ENCODE measurements around the gene BBS5.
A peak's percentile ranks its signal among the peaks of the same experiment; 100 is the strongest.
"Not testable (repeated sequence)": the region's sequence is repeated elsewhere in the genome, so short reads cannot be mapped to it uniquely, and the experiment has no call there.

The BBS5 gene

GRCh38 chr2:169528271-169528701 is 49.0 kb downstream of the BBS5 start:
- Histone ChIP-seq H3K9me2 (replicated peaks; ENCODE audit: insufficient read depth, low read length) (no peaks in the 10 kb centered on the region), H3K4me2 (ENCODE audit: low read depth, low read length, poor library complexity, severe bottlenecking) (no peak overlapping the region), H2AFZ (ENCODE audit: low read depth, low read length, severe bottlenecking) (no peak overlapping the region), H3F3A (ENCODE audit: insufficient read depth) (no peaks in the 10 kb centered on the region), H3K4me3 (ENCODE audit: insufficient read depth, low read length, poor library complexity, severe bottlenecking) (no peak overlapping the region), H3K9ac (ENCODE audit: low read length) (no peak overlapping the region), H3K79me2 (ENCODE audit: insufficient read depth, low read length) (no peaks in the 10 kb centered on the region), H3K9me3 (ENCODE audit: insufficient read depth, low read length) (no peaks in the 10 kb centered on the region), H3K36me3 (ENCODE audit: low read length) (peaks cover 6% of the 10 kb centered on the region; the same call in 1 of the 2 replicates), H3K27ac (ENCODE audit: low read depth, low read length) (no peak overlapping the region), H3K27me3 (ENCODE audit: low read length) (no peaks in the 10 kb centered on the region), H4K20me1 (ENCODE audit: low read depth, low read length) (no peaks in the 10 kb centered on the region)
- TF ChIP-seq, protein P1, sequence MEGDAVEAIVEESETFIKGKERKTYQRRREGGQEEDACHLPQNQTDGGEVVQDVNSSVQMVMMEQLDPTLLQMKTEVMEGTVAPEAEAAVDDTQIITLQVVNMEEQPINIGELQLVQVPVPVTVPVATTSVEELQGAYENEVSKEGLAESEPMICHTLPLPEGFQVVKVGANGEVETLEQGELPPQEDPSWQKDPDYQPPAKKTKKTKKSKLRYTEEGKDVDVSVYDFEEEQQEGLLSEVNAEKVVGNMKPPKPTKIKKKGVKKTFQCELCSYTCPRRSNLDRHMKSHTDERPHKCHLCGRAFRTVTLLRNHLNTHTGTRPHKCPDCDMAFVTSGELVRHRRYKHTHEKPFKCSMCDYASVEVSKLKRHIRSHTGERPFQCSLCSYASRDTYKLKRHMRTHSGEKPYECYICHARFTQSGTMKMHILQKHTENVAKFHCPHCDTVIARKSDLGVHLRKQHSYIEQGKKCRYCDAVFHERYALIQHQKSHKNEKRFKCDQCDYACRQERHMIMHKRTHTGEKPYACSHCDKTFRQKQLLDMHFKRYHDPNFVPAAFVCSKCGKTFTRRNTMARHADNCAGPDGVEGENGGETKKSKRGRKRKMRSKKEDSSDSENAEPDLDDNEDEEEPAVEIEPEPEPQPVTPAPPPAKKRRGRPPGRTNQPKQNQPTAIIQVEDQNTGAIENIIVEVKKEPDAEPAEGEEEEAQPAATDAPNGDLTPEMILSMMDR (IDR thresholded peaks at IDR 0.05; ENCODE audit: insufficient read depth, low read length, poor library complexity, severe bottlenecking), result peak; percentile 75
- no peak for TF ChIP-seq EZH2phosphoT487 (conservative IDR thresholded peaks at IDR 0.05; ENCODE audit: low read length)

DNA sequence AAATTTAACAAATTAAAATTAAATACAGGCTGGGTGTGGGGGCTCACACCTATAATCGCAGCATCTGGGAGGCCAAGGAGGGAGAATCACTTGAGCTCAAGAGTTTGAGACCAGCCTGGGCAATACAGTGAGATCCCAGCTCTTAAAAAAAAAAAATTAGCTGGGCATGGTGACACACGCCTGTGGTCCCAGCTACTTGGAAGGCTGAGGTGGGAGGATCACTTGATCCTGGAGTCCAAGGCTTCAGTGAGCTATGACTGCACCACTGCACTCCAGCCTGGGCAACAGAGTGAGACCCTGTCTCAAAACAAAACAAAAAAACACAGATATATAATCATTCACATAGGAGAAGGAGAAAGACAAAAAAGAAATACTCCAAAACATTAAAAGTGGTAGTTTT is 60.2 kb downstream of the BBS5 start:
- H3K36me3 ChIP-seq (ENCODE audit: low read length), result peaks cover 16% of the 10 kb centered on the region; the same call in 1 of the 2 replicates
- not testable (repeated sequence) for H3K4me2 ChIP-seq (ENCODE audit: low read depth, low read length, poor library complexity, severe bottlenecking)

GRCh38 chr2:169540146-169540545 is 60.9 kb downstream of the BBS5 start:
- Histone ChIP-seq H3K36me3 (ENCODE audit: low read length) (peaks cover 16% of the 10 kb centered on the region; the same call in 1 of the 2 replicates), H3K27me3 (ENCODE audit: low read length) (no peaks in the 10 kb centered on the region), H3K27ac (ENCODE audit: low read depth, low read length) (no peak overlapping the region), H3K9me2 (replicated peaks; ENCODE audit: insufficient read depth, low read length) (no peaks in the 10 kb centered on the region), H3K9me3 (ENCODE audit: insufficient read depth, low read length) (no peaks in the 10 kb centered on the region), H3K9ac (ENCODE audit: low read length) (no peak overlapping the region), H3K4me2 (ENCODE audit: low read depth, low read length, poor library complexity, severe bottlenecking) (no peak overlapping the region), H2AFZ (ENCODE audit: low read depth, low read length, severe bottlenecking) (no peak overlapping the region), H4K20me1 (ENCODE audit: low read depth, low read length) (no peaks in the 10 kb centered on the region), H3K4me3 (ENCODE audit: insufficient read depth, low read length, poor library complexity, severe bottlenecking) (no peak overlapping the region), H3K79me2 (ENCODE audit: insufficient read depth, low read length) (no peaks in the 10 kb centered on the region), H3F3A (ENCODE audit: insufficient read depth) (no peaks in the 10 kb centered on the region; the same call in 1 of the 2 replicates)
- TF ChIP-seq, protein P1 (IDR thresholded peaks at IDR 0.05; ENCODE audit: insufficient read depth, low read length, poor library complexity, severe bottlenecking), result no peak
- no peak for TF ChIP-seq EZH2phosphoT487 (conservative IDR thresholded peaks at IDR 0.05; ENCODE audit: low read length)

More for the DNA sequence above, 60.2 kb downstream of the BBS5 start:
- H3K79me2 ChIP-seq (ENCODE audit: insufficient read depth, low read length); H2AFZ ChIP-seq (ENCODE audit: low read depth, low read length, severe bottlenecking); H3K4me3 ChIP-seq (ENCODE audit: insufficient read depth, low read length, poor library complexity, severe bottlenecking); H4K20me1 ChIP-seq (ENCODE audit: low read depth, low read length); H3K9ac ChIP-seq (ENCODE audit: low read length); H3K9me2 ChIP-seq (replicated peaks; ENCODE audit: insufficient read depth, low read length); H3F3A ChIP-seq (ENCODE audit: insufficient read depth); H3K9me3 ChIP-seq (ENCODE audit: insufficient read depth, low read length); H3K27ac ChIP-seq (ENCODE audit: low read depth, low read length); H3K27me3 ChIP-seq (ENCODE audit: low read length): not testable (repeated sequence)

DNA sequence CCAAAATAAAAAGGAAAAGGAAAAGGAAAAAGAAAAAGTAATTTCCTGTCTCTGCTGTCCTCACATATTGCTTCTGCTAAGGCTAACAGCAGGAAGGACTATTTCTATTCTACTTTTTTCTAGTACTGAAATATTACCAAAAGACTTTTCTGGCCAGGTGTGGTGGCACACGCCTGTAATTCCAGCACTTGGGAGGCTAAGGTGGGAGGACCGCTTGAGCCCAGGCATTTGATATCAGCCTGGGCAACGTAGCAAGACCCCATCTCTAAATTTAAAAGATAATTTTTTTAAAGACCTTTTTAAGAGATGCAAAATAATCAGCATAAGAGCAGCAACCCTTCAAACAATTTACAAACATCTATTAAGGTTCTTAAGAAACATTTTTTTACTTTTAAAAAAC is 63.1 kb downstream of the BBS5 start:
- peaks cover 19% of the 10 kb centered on the region; the same call in 1 of the 2 replicates for H3K36me3 ChIP-seq (ENCODE audit: low read length)
- H2AFZ ChIP-seq (ENCODE audit: low read depth, low read length, severe bottlenecking), result no peak overlapping the region

More for the DNA sequence above, 63.1 kb downstream of the BBS5 start:
- Histone ChIP-seq H3K79me2 (ENCODE audit: insufficient read depth, low read length) (no peaks in the 10 kb centered on the region), H3K27me3 (ENCODE audit: low read length) (no peaks in the 10 kb centered on the region), H3F3A (ENCODE audit: insufficient read depth) (no peaks in the 10 kb centered on the region), H3K9me3 (ENCODE audit: insufficient read depth, low read length) (no peaks in the 10 kb centered on the region), H3K4me3 (ENCODE audit: insufficient read depth, low read length, poor library complexity, severe bottlenecking) (no peak overlapping the region), H4K20me1 (ENCODE audit: low read depth, low read length) (no peaks in the 10 kb centered on the region), H3K9me2 (replicated peaks; ENCODE audit: insufficient read depth, low read length) (no peaks in the 10 kb centered on the region), H3K27ac (ENCODE audit: low read depth, low read length) (no peak overlapping the region), H3K9ac (ENCODE audit: low read length) (no peak overlapping the region), H3K4me2 (ENCODE audit: low read depth, low read length, poor library complexity, severe bottlenecking) (no peak overlapping the region)
- TF ChIP-seq EZH2phosphoT487 (conservative IDR thresholded peaks at IDR 0.05; ENCODE audit: low read length), result no peak
- TF ChIP-seq, protein P1 (IDR thresholded peaks at IDR 0.05; ENCODE audit: insufficient read depth, low read length, poor library complexity, severe bottlenecking), result no peak

All from SU-DHL-6 (cell line).